Uterus (tissue), 4 donors: Measurements from ENCODE around the gene SYNJ2. TPM values are rescaled to one million over a fixed set of nuclear protein-coding genes. Genes with fewer than 3 reads are reported as not detected.
A peak's percentile ranks its signal among the peaks of the same experiment; 100 is the strongest.

Experiments used
- DNase-seq, 2 donors: peaks; one replicate each; pipeline ENCODE4 v3.0.0-alpha.2; 2019 to 2020
- H3K27ac ChIP-seq, 2 donors: fragments of 200-600 bp; sonication (generic); 1 replicate in 1 of 2; 2 replicates in 1 of 2; pipeline ENCODE4 v1.5.1; 2016 to 2018
- H3K27me3 ChIP-seq, 2 donors: fragments of 200-600 bp; sonication (generic); one replicate each; pipeline ENCODE4 v1.5.1; 2018 to 2019; ENCODE audit warnings: control low read depth in 1 of 2
- H3K36me3 ChIP-seq, 2 donors: fragments of 200-600 bp; sonication (generic); one replicate each; pipeline ENCODE4 v1.5.1; 2019; ENCODE audit warnings: control low read depth in 1 of 2
- H3K4me1 ChIP-seq, 2 donors: fragments of 200-600 bp; sonication (generic); one replicate each; pipeline ENCODE4 v1.5.1; 2018 to 2019; ENCODE audit warnings: control low read depth in 1 of 2
- H3K4me3 ChIP-seq, 2 donors: fragments of 200-600 bp; sonication (generic); 1 replicate in 1 of 2; 2 replicates in 1 of 2; pipeline ENCODE4 v1.5.1; 2018 to 2019; ENCODE audit warnings: mild to moderate bottlenecking in 1 of 2
- H3K9me3 ChIP-seq, 2 donors: fragments of 200-600 bp; sonication (generic); one replicate each; pipeline ENCODE4 v1.5.1; 2019; ENCODE audit warnings: control low read depth in 1 of 2
- POLR2A ChIP-seq, 2 donors: fragments of 450-650 bp; IDR thresholded peaks; one replicate each; pipeline ENCODE4 v1.6.1; 2016; ENCODE audit warnings: antibody characterized with exemption in 2 of 2, mild to moderate bottlenecking in 1 of 2, moderate library complexity in 1 of 2
- intact Hi-C: fragments of 100-400 bp; cut with DNase I; formaldehyde crosslinking; loops from one replicate; pipeline ENCODE4 v1.15.1; 2023; ENCODE audit warnings: low total_unique reads
- small RNA-seq: library from RNA; depleted of rRNA; stranded (forward); fragments of <200 nt; gene quantifications from one replicate; pipeline ENCODE3, GENCODE V24; 2016
- total RNA-seq, 4 donors: library from RNA; depleted of rRNA in 3 of 4; stranded (reverse); fragments of >200 nt in 3 of 4; gene quantifications; one replicate each; pipeline versions ENCODE4 v1.1.0 to v1.2.4, GENCODE V29; 2014 to 2023
- TF ChIP-seq, protein P1 (sequence below), 4 experiments: fragments of 200-600 bp in 2 of 4; fragments of 450-650 bp in 2 of 4; sonication (generic) in 2 of 4; IDR thresholded peaks; one replicate each; pipeline ENCODE4 v1.5.1; 2016 to 2019; ENCODE audit warnings: antibody characterized with exemption in 4 of 4, mild to moderate bottlenecking in 2 of 4, moderate library complexity in 1 of 4
- donor health status: DM: yes; HTN: yes; CAD: no.

SYNJ2 gene
- total RNA-seq, 4 donors from 2014 or later, result 9.5 to 32.2 (median 13.5) TPM

DNA sequence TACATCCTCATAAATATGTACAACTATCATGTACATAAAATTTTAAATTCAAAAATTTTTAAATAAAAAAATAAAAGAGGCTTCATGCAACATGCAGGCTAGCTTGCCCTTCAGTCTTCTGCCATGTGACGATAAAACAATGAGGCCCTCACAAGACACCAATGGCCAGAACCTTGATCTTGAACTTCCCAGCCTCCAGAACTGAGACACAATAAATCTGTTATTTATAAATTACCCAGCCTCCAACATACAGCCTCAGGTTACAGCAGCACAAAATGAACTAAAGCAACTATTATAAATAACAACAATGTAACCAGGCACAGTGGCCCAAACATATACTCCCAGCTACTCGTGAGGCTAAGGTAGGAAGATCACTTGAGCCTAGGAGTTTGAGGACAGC lies 143.6 kb downstream of the SYNJ2 start:
- intact Hi-C loops, result no loop called here
- DNase-seq, result no peak
- no peak overlapping the region for H3K4me3 ChIP-seq
- H3K36me3 ChIP-seq, result no peaks in the 10 kb centered on the region
- no peaks in the 10 kb centered on the region for H3K9me3 ChIP-seq
- H3K27me3 ChIP-seq, result no peaks in the 10 kb centered on the region
- no peak overlapping the region for H3K27ac ChIP-seq
- TF ChIP-seq POLR2A (IDR thresholded peaks at IDR 0.05), result no peak
- TF ChIP-seq, protein P1, sequence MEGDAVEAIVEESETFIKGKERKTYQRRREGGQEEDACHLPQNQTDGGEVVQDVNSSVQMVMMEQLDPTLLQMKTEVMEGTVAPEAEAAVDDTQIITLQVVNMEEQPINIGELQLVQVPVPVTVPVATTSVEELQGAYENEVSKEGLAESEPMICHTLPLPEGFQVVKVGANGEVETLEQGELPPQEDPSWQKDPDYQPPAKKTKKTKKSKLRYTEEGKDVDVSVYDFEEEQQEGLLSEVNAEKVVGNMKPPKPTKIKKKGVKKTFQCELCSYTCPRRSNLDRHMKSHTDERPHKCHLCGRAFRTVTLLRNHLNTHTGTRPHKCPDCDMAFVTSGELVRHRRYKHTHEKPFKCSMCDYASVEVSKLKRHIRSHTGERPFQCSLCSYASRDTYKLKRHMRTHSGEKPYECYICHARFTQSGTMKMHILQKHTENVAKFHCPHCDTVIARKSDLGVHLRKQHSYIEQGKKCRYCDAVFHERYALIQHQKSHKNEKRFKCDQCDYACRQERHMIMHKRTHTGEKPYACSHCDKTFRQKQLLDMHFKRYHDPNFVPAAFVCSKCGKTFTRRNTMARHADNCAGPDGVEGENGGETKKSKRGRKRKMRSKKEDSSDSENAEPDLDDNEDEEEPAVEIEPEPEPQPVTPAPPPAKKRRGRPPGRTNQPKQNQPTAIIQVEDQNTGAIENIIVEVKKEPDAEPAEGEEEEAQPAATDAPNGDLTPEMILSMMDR (IDR thresholded peaks at IDR 0.05), result no peak
- no peaks in the 10 kb centered on the region for H3K4me1 ChIP-seq

DNA sequence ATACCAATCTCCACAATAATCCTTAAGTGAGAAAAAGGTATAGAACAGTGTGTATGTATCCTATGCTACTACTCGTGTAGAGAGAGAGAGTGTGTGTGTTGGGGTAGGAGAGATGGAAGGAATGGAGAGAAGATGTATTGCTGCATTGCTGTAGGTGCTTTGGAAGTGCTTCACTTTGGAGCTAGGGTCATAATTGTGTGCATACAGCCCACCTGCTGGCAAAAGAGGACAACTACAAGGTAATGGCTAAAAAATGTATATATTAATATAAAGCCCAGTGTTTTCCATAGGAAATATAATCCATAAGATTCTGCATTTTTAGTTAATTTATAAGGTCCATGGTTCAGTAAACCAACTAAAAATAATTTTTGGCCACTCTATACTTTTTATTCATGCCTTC lies 150.3 kb downstream of the SYNJ2 start:
- Histone ChIP-seq H3K4me1 (no peaks in the 10 kb centered on the region), H3K27ac (no peak overlapping the region), H3K36me3 (no peaks in the 10 kb centered on the region), H3K9me3 (no peaks in the 10 kb centered on the region), H3K4me3 (no peak overlapping the region), H3K27me3 (no peaks in the 10 kb centered on the region)
- no peak for TF ChIP-seq POLR2A (IDR thresholded peaks at IDR 0.05)
- TF ChIP-seq, protein P1 (IDR thresholded peaks at IDR 0.05), result peak in 2 of 4 experiments; percentile 7 to 9
- DNase-seq, result no peak
- intact Hi-C loops, result no loop called here

DNA sequence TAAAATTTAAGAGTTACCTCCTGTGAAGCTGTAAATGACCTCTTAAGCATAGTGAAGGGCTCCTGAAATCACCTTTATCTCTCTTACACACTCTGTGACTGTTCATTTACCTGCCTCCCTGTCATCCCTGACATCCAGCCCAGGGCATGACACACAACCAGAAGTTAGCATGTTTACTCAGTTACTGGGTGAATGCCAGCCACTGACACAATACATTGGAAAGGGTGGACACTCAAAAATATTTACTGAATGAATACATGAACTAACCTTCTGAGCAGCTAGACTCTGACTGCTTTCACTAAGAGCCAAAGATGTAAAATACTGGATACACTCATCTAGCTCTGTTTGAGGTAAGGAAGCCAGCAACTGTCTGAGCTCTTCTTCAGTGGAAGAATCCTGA lies 161.1 kb downstream of the SYNJ2 start:
- DNase-seq, result no peak
- Histone ChIP-seq H3K4me3 (no peak overlapping the region), H3K9me3 (no peaks in the 10 kb centered on the region), H3K36me3 (no peaks in the 10 kb centered on the region), H3K27ac (no peak overlapping the region), H3K27me3 (no peaks in the 10 kb centered on the region), H3K4me1 (no peaks in the 10 kb centered on the region)
- intact Hi-C loops, result no loop called here
- no peak for TF ChIP-seq POLR2A (IDR thresholded peaks at IDR 0.05)
- TF ChIP-seq, protein P1 (IDR thresholded peaks at IDR 0.05), result no peak

- H3K27ac ChIP-seq, result no peak overlapping the region
- H3K4me3 ChIP-seq, result no peak overlapping the region
- no peak for TF ChIP-seq POLR2A (IDR thresholded peaks at IDR 0.05)
- TF ChIP-seq, protein P1 (IDR thresholded peaks at IDR 0.05), result no peak
- no peaks in the 10 kb centered on the region for H3K36me3 ChIP-seq
- no peaks in the 10 kb centered on the region for H3K4me1 ChIP-seq
- intact Hi-C loops, result no loop called here
- H3K9me3 ChIP-seq, result no peaks in the 10 kb centered on the region
- no peaks in the 10 kb centered on the region for H3K27me3 ChIP-seq
- no peak for DNase-seq
These were observed 162.0 kb downstream of the SYNJ2 start for GRCh38 chr6:158143700-158144099.

Small RNA genes lying within 50 kb of the gene (small RNA-seq; reads per million reads assigned to genes)
- not detected for gene RNU6-786P

Other genes starting within 250 kb of the SYNJ2 start
- 10 to 100 TPM; 31.0 to 65.9 (median 50.5) TPM for gene SNX9, start 158.6 kb upstream of the SYNJ2 start, total RNA-seq
- gene SERAC1, start 186.4 kb downstream of the SYNJ2 start, total RNA-seq, result 1 to 10 TPM; 3.3 to 9.7 (median 8.9) TPM
- gene GTF2H5, start 186.5 kb downstream of the SYNJ2 start, total RNA-seq, result 10 to 100 TPM in 1 of 4 donors, 1 to 10 TPM in 2, under 1 TPM in 1; 0.26 to 13.4 (median 3.9) TPM